Right kidney (tissue), 1 donor: ENCODE data around the gene PRRT1.
A peak's percentile ranks its signal among the peaks of the same experiment; 100 is the strongest.
"Not testable (repeated sequence)": the region's sequence is repeated elsewhere in the genome, so short reads cannot be mapped to it uniquely, and the experiment has no call there.

Experiments
- DNase-seq: peaks from one replicate; pipeline ENCODE4 v3.0.0-alpha.2; 2016

The PRRT1 gene

DNA sequence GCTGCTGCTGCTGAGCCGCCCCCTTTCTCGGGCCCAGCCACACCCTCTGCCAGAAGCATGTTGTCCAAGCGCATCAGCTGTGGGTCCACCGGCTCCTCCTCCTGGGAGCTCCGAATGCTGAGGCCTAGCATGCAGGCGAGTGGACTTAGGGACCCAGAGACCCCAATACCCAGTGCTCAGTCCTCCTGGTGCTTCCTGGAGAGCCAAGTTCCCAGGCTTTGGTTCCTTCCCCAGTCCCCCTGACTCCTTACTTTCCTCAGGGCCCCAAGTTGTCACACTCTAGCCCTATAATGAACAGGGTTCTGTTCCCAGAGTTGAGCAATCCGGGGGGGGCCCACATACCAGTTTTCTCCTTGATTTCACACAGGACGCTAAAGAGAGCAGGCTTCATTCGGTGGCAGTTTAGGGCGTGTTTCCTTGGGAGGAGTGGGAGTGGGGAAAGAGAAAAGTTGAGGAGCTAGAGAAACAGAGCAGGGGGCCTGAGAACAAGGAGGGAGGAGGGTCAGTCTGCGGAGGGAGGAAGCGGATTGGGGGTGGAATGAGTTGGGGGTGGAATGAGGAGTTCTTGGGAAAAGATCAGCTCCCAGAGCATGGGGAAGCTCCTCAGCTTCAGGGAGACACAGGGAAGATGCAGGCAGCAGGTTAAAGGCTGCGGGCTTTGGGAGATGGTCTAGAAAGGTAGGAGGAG is 36.8 kb upstream of the PRRT1 start:
- no peak for DNase-seq

DNA sequence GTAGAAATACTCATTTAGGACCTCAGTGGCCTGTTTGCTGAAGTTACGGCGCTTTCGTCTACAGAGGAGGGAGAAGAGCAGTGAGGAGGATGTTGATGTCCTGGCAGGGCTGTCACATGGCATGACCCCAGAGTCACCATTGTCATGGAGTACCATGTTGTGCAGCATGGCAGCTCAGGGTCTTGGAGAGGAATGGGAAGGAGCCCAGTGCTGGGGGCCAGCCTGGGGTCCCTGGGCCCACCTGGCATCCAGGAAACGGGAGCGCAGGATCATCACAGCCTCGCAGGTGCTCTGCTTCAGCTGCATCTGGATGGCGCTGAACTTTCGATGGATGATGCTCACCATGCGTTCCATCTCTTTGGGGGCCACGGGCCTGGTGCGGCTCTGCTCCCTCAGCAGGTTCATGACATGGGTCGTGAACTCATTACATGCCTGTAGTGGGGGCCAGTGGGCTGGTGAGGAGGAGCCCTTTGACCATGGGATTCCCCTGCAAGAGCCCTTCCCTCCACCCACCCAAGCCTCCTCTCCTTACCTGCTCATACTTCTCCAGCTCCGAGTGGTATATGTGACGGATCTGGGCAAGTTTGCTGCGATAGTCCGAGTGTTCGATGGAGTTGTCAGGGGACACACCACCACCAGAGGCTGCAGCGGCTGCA is 36.1 kb upstream of the PRRT1 start:
- not testable (repeated sequence) for DNase-seq

DNA sequence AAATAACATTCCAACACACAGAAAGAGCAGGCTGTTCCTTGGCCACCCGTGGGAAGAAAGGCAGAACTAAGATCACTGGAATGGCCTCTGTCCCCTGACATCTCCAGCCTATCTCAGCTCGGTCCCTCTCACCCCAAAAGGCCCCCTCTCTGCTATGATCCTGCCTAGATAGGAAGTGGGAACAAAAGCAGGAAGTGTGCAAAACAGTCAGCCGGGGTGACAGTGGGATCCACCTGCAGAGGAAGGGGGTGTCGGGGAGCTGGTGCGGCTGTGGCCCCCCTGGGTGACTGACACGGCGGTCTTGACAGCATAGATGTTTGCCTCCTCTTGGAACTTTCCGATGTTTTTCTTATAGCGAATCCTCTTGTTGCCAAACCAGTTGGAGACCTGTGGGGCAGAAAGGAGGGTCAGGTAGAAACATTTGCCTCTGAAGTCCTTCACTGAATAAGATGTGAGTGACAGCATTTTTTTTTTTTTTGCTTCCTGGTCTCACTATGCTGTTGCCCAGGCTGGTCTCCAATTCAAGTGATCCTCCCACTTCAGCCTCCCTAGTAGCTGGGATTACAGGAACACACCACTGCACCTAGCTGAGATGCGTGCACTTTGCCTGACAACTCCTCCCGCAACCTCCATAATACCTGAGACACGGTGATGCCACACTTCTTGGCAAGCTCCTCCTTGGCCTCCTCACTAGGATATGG is 35.4 kb upstream of the PRRT1 start:
- no peak for DNase-seq

GRCh38 chr6:32186151-32186840 is 34.6 kb upstream of the PRRT1 start:
- not testable (repeated sequence) for DNase-seq

GRCh38 chr6:32185681-32186131 is 34.0 kb upstream of the PRRT1 start:
- not testable (repeated sequence) for DNase-seq

DNA sequence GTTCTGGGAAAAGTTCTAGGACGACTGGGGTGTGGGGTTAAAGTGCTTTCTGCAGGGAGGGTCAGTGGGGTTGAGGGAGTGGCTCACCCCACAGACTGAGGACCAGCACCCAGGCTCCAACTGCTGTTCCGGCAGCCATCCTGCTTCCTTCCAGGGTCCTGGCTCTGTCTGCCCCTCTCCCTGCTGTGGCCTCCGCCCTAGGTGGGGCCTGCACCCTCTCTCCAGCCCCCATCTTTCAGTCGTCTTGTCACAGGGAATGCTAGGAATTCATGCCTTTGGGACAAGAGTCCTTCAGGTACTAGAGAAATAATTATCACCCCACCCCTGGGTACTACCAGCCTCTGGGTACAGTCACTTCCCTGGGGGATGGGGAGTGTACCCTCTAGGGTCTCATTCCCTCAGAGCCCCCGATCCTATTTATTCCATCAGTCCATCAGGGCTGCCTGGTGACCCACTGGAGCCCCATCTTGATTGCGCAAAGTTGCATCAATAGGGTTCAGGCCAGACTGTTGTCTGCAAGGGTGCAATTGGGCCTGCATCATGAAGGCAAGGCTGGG is 32.4 kb upstream of the PRRT1 start, which contains the start of gene AGER:
Gene AGER (minus strand): TSS at position 170 of the 557 bp plus-strand sequence. CDS start 31 bp downstream, at position 139.
- DNase-seq = no peak

DNA sequence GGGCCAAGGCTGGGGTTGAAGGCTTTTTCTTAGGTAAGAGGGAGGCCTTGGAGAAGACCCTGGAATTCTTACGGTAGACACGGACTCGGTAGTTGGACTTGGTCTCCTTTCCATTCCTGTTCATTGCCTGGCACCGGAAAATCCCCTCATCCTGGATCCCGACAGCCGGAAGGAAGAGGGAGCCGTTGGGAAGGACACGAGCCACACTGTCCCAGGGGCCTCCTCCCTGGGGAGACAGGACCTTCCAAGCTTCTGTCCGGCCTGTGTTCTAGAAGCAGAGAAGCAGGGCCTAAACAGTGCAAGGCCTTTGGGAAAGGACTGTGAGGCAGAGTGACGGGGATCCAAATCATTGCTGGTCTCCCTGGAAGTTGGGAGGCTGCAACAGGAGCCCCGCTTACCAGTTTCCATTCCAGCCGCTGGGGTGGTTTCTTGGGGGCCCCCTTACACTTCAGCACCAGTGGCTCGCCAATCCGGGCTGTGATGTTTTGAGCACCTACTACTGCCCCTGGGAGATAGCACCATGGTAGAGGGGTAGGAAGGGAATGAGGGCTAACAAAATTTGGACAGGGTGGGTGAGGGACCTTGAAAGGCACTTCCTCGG is 31.8 kb upstream of the PRRT1 start:
- no peak for DNase-seq

- DNase-seq = no peak
Measured at GRCh38 chr6:32183030-32183429, 31.3 kb upstream of the PRRT1 start.

DNA sequence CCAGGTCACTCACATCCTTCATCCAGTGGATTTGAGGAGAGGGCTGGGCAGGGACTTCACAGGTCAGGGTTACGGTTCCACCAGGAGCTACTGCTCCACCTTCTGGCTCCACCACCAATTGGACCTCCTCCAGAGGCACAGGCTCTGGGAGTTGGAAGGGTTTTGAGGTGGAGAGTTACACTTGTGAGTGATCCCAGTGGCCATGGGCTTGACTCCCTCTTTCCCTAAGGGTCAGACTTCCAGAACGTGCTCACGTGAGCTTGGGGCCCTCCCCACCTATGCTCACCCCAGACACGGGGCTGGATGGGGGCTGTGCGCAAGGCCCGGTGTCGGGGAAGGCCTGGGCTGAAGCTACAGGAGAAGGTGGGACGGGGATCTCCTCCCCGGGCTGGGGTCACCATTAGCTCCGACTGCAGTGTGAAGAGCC is 30.8 kb upstream of the PRRT1 start:
- DNase-seq = no peak

GRCh38 chr6:32181915-32182529 is 30.3 kb upstream of the PRRT1 start:
- no peak for DNase-seq

GRCh38 chr6:32181148-32181702 is 29.5 kb upstream of the PRRT1 start:
- no peak for DNase-seq

GRCh38 chr6:32179766-32180405 is 28.1 kb upstream of the PRRT1 start:
- DNase-seq = no peak

- peak; percentile 67 for DNase-seq
Measured at GRCh38 chr6:32178547-32179440, 27.1 kb upstream of the PRRT1 start.

GRCh38 chr6:32177788-32178546 is 26.2 kb upstream of the PRRT1 start, which contains the start of gene RNF5:
TSS of gene RNF5 (plus strand) at chr6:32178405. CDS start at chr6:32178512, 107 bp downstream.
- no peak for DNase-seq

GRCh38 chr6:32177183-32177787 is 25.5 kb upstream of the PRRT1 start:
- DNase-seq = peak; percentile 90

- DNase-seq = peak; percentile 40
Measured at GRCh38 chr6:32176476-32177182, 24.9 kb upstream of the PRRT1 start.

- DNase-seq = peak; percentile 77
Measured at GRCh38 chr6:32175711-32176475, 24.2 kb upstream of the PRRT1 start, which contains the start of gene AGPAT1. TSS of gene AGPAT1 (minus strand) at chr6:32176084. CDS start at chr6:32171496, 4,588 bp downstream.
